ENCODE data around the gene ATOH7.

The ATOH7 gene

DNA sequence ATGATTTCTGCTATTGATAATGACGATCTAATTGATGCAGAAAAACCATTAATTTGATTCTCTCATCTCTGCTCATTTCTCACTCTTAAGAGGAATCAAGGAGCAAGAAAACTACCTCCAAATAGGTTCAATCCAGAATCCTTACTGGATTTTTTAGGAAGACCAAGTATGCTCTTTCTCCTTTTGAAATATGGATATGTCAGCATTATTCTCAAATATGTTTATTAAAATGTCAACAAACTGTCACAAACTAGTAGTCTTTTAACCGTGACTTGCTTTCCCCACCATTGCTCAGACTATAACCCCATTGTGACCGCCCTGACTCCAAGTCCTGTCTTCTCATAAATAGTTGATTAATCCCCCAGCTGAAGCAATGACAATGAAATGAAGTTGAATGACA is 1.1 kb upstream of the ATOH7 start:
- H3K4me2 ChIP-seq (ENCODE audit: low read length): no peak overlapping the region
- peaks cover 39% of the 10 kb centered on the region for H3K4me1 ChIP-seq (ENCODE audit: insufficient read depth, low read length, severe bottlenecking)
- no peaks in the 10 kb centered on the region for H3F3A ChIP-seq (ENCODE audit: insufficient read depth, low read length)
- H3K79me2 ChIP-seq (ENCODE audit: insufficient read depth, low read length): no peaks in the 10 kb centered on the region
- no peak overlapping the region for H3K4me3 ChIP-seq (ENCODE audit: low read depth, low read length, poor library complexity, severe bottlenecking)
- H3K27me3 ChIP-seq (ENCODE audit: insufficient read depth, low read length): no peaks in the 10 kb centered on the region
- no peaks in the 10 kb centered on the region for H3K36me3 ChIP-seq (ENCODE audit: insufficient read depth, low read length)
- no peak overlapping the region for H2AFZ ChIP-seq (ENCODE audit: low read length)
- H3K9ac ChIP-seq (ENCODE audit: low read length): no peak overlapping the region
- H4K20me1 ChIP-seq (ENCODE audit: insufficient read depth, low read length): no peaks in the 10 kb centered on the region
- no peaks in the 10 kb centered on the region for H3K9me3 ChIP-seq (ENCODE audit: low read length)
- no peaks in the 10 kb centered on the region for H3K9me2 ChIP-seq (ENCODE audit: low read depth, low read length)
- TF ChIP-seq EZH2 (IDR thresholded peaks at IDR 0.05; ENCODE audit: borderline replicate concordance, low read length): no peak
- TF ChIP-seq, protein P1, sequence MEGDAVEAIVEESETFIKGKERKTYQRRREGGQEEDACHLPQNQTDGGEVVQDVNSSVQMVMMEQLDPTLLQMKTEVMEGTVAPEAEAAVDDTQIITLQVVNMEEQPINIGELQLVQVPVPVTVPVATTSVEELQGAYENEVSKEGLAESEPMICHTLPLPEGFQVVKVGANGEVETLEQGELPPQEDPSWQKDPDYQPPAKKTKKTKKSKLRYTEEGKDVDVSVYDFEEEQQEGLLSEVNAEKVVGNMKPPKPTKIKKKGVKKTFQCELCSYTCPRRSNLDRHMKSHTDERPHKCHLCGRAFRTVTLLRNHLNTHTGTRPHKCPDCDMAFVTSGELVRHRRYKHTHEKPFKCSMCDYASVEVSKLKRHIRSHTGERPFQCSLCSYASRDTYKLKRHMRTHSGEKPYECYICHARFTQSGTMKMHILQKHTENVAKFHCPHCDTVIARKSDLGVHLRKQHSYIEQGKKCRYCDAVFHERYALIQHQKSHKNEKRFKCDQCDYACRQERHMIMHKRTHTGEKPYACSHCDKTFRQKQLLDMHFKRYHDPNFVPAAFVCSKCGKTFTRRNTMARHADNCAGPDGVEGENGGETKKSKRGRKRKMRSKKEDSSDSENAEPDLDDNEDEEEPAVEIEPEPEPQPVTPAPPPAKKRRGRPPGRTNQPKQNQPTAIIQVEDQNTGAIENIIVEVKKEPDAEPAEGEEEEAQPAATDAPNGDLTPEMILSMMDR (IDR thresholded peaks at IDR 0.05; ENCODE audit: low read length): no peak
- H3K27ac ChIP-seq (ENCODE audit: low read depth, low read length, poor library complexity, severe bottlenecking): no peak overlapping the region

DNA sequence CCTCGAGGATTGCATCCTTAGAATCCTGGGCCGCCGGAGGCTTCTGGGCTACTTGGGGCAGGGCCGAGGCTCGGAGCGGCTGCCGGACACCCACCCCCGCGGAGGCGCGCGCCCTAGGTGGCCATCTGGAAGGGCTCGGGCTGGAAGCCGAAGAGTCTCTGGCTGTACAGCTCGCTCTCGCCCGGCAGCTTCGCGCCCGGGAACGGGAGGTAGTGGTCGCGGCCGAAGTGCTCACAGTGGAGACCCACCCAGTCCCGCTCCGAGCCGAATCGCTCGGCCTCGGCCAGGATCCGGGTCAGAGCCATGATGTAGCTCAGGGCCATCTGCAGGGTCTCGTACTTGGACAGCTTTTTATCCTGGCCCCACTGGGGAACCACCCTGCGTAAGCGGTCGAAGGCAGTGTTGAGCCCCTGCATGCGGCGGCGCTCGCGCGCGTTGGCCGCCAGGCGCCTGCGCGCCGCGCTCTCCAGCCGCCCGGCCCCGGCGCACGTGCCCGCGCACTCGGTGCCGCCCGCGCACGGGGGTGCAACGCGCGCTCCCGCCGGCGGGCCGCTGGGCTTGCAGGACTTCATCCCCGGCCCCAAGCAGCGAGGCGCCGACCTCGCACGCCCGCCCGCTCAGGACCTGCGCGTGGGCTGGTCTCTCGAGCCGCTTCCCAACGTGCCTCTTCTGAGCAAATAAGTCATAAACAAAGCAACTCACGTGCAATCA is 652 bp downstream of the ATOH7 start:
- Histone ChIP-seq H4K20me1 (ENCODE audit: insufficient read depth, low read length) (no peaks in the 10 kb centered on the region), H3K4me2 (ENCODE audit: low read length) (peak overlapping the region; percentile 98), H3K4me3 (ENCODE audit: low read depth, low read length, poor library complexity, severe bottlenecking) (peak overlapping the region; percentile 72), H3K9ac (ENCODE audit: low read length) (peak overlapping the region; percentile 89), H3K4me1 (ENCODE audit: insufficient read depth, low read length, severe bottlenecking) (peaks cover 36% of the 10 kb centered on the region), H3K27me3 (ENCODE audit: insufficient read depth, low read length) (no peaks in the 10 kb centered on the region), H2AFZ (ENCODE audit: low read length) (peak overlapping the region; percentile 53; the same call in 1 of the 2 replicates), H3K9me3 (ENCODE audit: low read length) (no peaks in the 10 kb centered on the region), H3K9me2 (ENCODE audit: low read depth, low read length) (no peaks in the 10 kb centered on the region), H3F3A (ENCODE audit: insufficient read depth, low read length) (no peaks in the 10 kb centered on the region), H3K27ac (ENCODE audit: low read depth, low read length, poor library complexity, severe bottlenecking) (peak overlapping the region; percentile 24), H3K36me3 (ENCODE audit: insufficient read depth, low read length) (no peaks in the 10 kb centered on the region), H3K79me2 (ENCODE audit: insufficient read depth, low read length) (no peaks in the 10 kb centered on the region)
- TF ChIP-seq EZH2 (IDR thresholded peaks at IDR 0.05; ENCODE audit: borderline replicate concordance, low read length): no peak
- TF ChIP-seq, protein P1 (IDR thresholded peaks at IDR 0.05; ENCODE audit: low read length): peak; percentile 24; the same call in 1 of the 2 replicates

DNA sequence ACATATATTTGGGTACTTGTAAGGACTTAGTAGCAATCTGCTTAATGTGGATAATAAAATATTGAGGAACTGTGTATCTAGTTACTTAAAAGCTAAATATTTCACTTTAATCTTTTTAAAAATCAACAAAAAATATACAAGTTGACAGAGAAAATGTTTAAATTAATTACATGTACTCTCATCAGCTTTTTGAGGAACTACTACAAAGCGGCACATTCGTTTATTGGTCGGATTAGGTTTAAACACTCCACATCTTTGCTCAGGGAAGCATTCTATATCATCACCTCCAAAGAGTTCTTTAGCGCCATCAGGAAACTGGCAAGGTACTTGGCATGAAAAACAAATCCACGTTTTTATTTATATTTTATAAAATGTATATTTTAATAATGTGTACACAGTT is 1.6 kb downstream of the ATOH7 start:
- no peaks in the 10 kb centered on the region for H3K9me2 ChIP-seq (ENCODE audit: low read depth, low read length)

More for the DNA sequence above, 1.6 kb downstream of the ATOH7 start:
- Histone ChIP-seq H3K9me3 (ENCODE audit: low read length) (no peaks in the 10 kb centered on the region), H3K9ac (ENCODE audit: low read length) (no peak overlapping the region), H3K4me1 (ENCODE audit: insufficient read depth, low read length, severe bottlenecking) (peaks cover 36% of the 10 kb centered on the region), H3K4me2 (ENCODE audit: low read length) (0 out of 2 replicates have a peak overlapping the region, but pooled peaks have one; percentile 98), H2AFZ (ENCODE audit: low read length) (no peak overlapping the region), H3K79me2 (ENCODE audit: insufficient read depth, low read length) (no peaks in the 10 kb centered on the region), H3F3A (ENCODE audit: insufficient read depth, low read length) (no peaks in the 10 kb centered on the region), H3K4me3 (ENCODE audit: low read depth, low read length, poor library complexity, severe bottlenecking) (peak overlapping the region; percentile 72), H3K36me3 (ENCODE audit: insufficient read depth, low read length) (no peaks in the 10 kb centered on the region), H3K27me3 (ENCODE audit: insufficient read depth, low read length) (no peaks in the 10 kb centered on the region), H4K20me1 (ENCODE audit: insufficient read depth, low read length) (no peaks in the 10 kb centered on the region), H3K27ac (ENCODE audit: low read depth, low read length, poor library complexity, severe bottlenecking) (no peak overlapping the region)
- TF ChIP-seq, protein P1 (IDR thresholded peaks at IDR 0.05; ENCODE audit: low read length): no peak
- no peak for TF ChIP-seq EZH2 (IDR thresholded peaks at IDR 0.05; ENCODE audit: borderline replicate concordance, low read length)

Data from OCI-LY1 (cell line).